ENCODE measurements around the gene GOLGA5.

Gene GOLGA5

GRCh38 chr14:92883066-92883465 is 89.0 kb downstream of the GOLGA5 start:
- no peak for DNase-seq

GRCh38 chr14:92884410-92884809 is 90.3 kb downstream of the GOLGA5 start:
- no peak for DNase-seq

- DNase-seq: no peak
Measured at GRCh38 chr14:92885279-92886061, 91.4 kb downstream of the GOLGA5 start.

GRCh38 chr14:92886337-92886736 is 92.2 kb downstream of the GOLGA5 start:
- no peak for DNase-seq

- no peak for DNase-seq
Measured at GRCh38 chr14:92887157-92887556, 93.1 kb downstream of the GOLGA5 start.

- DNase-seq: no peak
Measured at GRCh38 chr14:92888896-92889295, 94.8 kb downstream of the GOLGA5 start.

Data from CD4-positive, alpha-beta T cell treated with Interleukin-1 beta for 1 hour (primary cell).